ENCODE data around the gene TMEM135.
"Not testable (repeated sequence)": the region's sequence is repeated elsewhere in the genome, so short reads cannot be mapped to it uniquely, and the experiment has no call there.

TMEM135 gene

DNA sequence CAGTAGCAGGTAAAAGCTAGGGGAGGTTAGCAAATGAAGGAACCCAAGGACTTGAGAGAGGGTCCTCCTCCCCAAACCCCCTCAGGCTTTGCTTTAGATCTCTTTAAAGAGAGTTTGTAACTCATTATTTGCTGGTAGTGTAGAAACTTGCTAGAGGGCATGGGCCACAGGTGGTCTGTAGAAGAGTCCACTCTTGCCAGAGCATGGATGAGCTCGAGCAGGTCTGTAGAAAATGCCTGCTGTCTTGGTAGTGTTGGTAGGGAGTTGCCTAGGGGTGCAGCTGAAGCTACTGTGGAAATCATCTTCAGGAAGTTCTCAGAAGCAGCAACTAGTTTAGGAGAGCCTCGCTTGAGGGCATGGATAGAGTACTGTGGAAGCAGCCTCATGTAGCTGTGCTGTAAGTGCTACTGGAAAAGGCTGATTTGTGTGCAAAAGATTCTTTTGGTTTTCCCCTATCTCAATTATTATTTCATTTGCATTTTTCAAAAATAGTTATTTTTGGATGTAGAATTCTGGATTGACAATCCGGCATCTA is 104.3 kb downstream of the TMEM135 start:
- DNase-seq (ENCODE audit: low read depth, low spot score): no peak

DNA sequence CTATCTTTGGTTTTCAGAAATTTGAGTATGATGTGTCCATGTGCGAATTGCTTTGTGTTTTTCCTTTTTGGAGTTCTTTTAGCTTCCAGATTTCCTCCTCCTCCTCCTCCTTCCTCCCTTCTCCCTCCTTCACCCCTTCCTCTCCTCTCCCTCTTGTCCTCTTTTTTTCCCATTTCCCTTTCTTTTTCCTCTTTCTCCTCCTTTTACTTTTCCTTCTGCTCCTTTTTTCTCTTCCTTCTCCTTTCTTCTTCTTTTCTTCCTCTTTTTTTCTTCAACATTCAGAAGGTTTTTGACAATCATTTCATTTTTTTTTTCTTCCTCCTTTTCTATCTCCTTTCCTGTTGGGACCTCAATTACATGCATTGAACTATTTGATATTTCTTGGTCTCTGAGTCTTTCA is 104.9 kb downstream of the TMEM135 start:
- no peak for DNase-seq (ENCODE audit: low read depth, low spot score)

DNA sequence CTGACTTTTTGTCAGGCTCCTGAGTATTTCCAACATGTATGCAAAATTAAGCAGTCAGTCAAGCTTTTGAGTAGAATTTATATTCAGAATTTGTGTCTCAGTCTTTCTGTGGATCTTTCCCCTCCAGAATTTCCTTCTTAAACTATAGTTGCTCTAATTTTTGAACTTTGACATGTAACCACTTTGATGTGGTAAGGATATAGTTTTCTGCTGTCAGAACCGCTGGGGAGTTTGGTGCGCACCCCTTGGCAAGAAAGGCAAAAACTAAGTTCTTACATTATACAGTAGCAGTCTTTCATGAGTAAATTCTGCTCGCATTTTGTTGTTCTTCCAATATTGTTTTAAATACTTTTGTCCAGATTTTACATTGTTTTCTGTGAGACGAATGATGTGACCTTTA is 105.9 kb downstream of the TMEM135 start:
- no peak for DNase-seq (ENCODE audit: low read depth, low spot score)

DNA sequence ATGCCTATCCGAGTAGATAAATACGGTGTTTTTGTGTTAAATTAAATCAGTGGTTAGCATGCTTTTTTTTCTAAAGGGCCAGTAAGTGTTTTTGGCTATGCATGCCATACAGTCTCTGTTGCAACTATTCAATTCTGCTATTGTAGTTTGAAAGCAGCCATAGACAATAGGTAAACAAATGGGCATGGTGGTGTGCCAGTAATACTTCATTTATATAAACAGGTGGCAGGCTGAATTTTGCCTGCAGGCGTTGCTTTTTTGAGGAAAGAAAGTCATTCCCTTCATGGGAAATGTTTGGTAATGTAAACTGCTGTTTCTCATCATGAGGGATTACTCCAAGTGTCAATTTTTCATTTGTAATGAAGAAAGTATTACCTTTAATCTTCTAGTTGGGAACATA is 106.5 kb downstream of the TMEM135 start:
- no peak for DNase-seq (ENCODE audit: low read depth, low spot score)

DNA sequence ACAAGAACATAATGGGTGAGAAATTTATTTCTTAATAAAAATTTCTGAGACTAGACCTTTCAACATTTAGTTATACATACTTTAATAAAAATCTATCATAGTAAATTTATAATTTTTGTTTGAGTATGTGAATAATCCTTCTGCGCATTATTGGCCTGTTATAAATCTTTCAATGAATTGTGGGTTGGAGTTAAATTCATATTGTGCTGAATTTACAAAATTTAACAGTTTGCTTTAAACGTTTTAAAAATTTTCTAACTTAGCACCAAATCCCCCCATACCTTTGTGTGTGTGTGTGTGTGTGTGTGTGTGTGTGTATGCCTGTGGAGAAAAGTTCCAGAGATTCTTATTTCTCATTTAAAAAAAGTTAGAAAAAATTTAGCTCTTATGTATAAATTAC is 111.0 kb downstream of the TMEM135 start:
- DNase-seq (ENCODE audit: low read depth, low spot score): no peak

DNA sequence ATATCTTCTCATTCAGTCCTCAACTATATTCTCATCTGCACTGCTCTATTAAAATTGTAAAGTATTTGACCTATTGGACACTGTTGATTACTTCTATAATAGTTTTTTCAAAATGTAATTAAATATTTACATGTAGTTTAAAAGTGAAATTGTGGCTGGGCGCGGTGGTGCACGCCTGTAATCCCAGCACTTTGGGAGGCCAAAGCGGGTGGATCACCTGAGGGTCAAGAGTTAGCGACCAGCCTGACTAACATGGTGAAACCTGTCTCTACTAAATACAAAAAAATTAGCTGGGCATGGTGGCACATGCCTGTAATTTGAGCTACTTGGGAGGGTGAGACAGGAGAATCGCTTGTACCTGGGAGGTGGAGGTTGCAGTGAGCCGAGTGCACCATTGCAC is 112.0 kb downstream of the TMEM135 start:
- DNase-seq (ENCODE audit: low read depth, low spot score): not testable (repeated sequence)

DNA sequence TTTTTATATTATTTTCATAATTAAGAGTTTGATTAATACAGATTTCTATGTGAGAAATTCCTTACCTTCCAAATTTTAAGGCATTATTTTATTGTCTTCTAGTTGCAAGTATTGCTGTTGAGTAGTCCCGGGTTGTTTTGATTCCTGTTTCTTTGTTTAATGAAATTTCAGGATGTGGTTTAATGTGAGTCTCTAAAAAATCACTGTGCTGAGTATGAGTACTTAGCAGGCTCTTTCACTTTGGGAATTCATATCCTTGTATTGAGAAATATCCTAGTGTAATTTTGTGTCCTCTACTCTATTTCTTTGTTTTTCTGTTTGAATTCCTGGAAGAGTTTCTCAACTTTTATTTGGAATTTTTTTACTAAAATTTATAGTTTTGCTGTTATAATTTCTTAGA is 113.2 kb downstream of the TMEM135 start:
- DNase-seq (ENCODE audit: low read depth, low spot score): no peak

DNA sequence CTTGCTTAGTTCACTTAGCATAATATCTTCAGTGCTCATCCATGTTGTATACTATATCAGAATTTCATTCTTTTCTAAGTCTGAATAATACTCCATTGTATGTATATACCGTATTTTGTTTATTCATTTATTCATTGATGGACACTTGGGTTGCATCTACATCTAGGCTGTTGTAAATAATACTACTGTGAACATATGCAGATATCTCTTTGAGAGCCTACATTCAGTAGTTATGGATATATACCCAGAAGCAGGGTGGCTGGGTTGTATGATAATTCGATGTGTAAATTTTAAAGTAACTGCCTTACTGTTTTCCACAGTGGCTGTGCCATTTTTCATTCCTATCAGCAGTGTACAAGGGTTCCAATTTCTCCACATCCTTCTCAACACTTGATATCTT is 116.5 kb downstream of the TMEM135 start:
- DNase-seq (ENCODE audit: low read depth, low spot score): no peak

DNA sequence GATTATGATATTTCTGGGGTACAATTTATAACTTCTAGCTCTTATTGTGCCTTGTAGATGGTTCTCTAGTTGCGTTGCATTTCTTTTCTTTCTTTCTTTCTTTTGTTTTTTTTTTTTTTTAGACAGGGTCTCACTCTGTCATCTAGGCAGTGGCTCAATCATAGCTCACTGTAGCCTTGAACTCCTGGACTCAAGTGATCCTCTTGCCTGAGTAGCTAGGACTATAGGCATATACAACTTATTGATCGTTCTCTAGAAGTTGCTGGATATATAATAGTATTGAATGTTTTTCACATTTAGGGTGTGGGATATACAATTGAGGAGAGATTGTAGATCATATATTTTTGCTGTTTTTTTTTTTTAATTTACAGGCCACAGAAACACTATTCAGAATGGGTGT is 119.2 kb downstream of the TMEM135 start:
- DNase-seq (ENCODE audit: low read depth, low spot score): no peak

DNA sequence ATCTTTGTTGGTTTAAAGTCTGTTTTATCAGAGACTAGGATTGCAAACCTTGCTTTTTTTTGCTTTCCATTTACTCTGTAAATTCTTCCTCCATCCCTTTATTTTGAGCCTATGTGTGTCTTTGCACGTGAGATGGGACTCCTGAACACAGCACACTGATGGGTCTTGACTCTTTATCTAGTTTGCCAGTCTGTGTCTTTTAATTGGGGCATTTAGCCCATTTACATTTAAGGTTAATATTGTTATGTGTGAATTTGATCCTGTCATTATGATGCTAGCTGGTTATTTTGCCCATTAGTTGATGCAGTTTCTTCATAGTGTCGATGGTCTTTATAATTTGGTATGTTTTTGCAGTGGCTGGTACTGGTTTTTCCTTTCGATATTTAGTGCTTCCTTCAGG is 131.3 kb downstream of the TMEM135 start:
- not testable (repeated sequence) for DNase-seq (ENCODE audit: low read depth, low spot score)

DNA sequence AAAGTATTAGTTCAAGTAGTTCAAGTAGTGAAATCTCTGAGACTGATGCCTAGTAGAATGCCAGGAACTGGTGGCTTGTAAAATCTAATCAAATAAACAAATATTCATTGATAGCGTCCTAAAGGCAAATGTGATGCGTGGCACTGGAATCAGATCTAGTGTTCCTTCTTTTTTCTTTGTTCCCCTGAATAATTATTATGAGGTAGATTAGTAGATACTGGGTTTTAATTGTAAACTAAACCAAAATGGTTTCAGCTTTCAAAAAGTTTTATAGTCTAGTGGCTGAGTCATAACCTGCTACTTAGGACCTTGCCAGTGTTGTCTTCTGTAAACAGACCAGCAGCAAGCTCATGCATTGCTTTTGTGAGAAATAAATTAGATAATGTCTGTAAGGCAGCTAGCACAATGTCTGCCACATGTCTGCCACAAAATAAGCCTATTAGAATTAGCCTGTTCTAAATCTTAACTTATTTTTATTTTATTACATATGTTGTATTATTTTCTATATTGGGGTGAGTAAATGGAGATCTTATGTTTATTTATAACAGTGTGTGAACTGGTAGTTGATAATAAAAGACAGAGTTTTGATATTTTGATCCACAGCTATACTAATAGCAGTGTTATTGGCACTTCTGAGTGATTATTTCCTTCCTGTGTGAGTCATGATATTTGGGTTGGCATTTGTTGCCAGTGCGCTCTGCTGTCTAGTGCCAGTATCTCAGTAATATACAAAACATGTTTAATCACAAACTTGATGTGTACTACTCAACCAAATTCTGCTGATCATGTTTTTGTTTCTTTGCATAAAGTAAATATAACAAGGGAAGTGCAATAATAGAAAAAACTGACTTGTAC is 135.7 kb downstream of the TMEM135 start:
- DNase-seq (ENCODE audit: low read depth, low spot score): no peak

DNA sequence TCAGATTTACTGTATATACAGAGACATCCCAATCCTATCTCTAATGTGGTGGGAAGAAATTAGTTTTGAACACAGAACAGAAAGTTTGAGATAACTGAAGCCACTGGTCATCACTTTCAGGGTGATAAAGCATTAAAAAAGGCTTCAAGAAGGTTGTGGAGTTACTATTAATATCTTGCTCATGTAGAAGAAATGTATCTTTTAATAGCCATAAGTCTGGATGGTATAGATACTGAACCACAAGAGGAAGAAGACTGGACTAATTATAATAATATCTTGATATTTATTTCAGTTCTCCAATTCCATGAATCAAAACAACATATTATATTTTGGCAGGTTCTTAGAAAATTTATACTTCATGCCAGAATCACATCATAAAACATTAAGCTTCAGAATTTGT is 137.1 kb downstream of the TMEM135 start:
- DNase-seq (ENCODE audit: low read depth, low spot score): no peak

DNA sequence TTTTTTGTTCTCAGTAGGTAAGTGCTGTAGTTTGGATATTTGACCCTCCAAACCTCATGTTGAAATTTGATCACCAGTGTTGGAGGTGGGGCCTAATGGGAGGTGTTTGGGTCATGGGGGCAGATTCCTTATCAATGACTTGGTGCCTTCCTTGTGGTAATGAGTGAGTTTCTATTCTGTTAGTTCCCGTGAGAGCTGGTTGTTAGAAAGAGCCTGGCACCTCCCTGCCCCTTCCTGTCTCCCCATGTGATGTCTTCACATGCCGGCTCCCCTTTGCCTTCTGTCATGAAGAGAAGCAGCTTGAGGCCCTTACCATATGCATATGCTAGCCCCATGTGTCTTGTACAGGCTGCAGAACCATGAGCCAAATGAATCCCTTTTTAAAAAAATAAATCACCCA is 138.3 kb downstream of the TMEM135 start:
- DNase-seq (ENCODE audit: low read depth, low spot score): no peak

DNA sequence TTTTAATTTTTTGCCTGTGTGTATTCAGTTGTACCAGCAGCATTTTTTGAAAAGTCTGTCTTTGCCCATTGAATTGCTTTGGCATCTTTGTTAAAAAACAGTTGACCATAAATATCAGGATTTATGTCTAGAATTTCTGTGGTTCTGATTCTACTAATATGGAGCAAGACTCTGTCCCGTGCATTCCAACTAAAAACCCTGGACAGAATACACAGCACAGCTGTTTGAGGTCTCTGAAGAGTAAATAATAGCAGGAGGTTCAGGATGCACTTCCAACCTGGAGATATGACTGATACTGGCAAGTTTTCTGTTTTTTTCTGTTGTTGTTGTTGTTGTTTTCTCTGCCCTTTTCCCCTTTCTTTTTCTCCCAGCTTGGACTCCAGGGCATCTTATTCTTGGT is 141.9 kb downstream of the TMEM135 start:
- DNase-seq (ENCODE audit: low read depth, low spot score): no peak

DNA sequence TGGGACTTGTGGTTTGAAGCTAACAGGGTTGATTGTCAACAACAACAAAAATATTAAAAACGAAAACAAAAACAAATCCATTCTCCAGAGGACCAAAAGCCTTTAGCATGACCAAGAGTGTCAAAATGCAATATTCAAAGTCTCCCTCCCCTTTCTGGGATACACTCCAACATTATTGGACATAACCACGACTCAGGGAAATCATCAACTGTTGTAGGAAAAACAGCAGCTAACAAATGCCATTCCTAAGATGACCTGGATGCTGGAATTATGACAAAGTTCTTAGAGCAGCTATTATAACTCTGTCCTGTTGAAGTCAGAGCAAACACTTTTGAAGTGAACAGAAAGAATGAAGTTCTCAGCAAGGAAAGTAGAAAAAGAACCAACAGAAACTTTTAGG is 143.0 kb downstream of the TMEM135 start:
- no peak for DNase-seq (ENCODE audit: low read depth, low spot score)

DNA sequence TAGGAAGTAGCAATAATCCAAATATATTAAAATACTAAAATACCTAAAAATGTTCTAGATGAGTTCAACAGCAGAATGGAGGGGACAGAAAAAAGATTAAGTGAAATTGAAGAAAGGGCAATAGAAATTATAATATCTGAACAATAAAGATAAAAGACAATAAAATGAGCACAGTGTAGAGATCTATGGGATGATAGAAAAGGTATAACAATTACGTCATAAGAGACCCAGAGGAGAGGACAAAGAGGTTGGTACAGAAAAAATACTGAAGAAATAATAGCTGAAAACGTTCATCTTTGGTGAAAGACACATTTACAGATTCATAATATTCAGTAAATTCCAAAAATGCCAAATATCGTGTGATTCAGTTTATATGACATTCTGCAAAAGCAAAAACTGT is 143.4 kb downstream of the TMEM135 start:
- DNase-seq (ENCODE audit: low read depth, low spot score): no peak

DNA sequence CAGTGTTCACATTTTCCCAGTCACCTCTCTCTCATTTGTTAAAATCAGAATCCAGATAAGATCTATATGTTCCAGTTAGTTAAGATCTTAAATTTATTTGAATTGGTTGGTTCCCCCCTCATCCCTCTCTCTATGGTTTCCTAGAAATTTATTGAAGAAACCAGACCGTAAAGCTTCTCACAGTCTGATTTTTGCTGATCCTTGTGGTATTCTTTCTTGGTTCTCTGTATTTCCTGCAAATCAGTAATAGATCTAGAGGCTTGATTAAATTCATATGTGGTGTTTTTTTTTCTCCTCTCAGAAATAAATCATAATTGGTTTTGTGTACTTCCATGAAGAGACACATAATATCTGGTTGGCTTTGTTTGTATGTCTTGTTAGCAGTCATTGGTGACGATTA is 147.5 kb downstream of the TMEM135 start:
- no peak for DNase-seq (ENCODE audit: low read depth, low spot score)

DNA sequence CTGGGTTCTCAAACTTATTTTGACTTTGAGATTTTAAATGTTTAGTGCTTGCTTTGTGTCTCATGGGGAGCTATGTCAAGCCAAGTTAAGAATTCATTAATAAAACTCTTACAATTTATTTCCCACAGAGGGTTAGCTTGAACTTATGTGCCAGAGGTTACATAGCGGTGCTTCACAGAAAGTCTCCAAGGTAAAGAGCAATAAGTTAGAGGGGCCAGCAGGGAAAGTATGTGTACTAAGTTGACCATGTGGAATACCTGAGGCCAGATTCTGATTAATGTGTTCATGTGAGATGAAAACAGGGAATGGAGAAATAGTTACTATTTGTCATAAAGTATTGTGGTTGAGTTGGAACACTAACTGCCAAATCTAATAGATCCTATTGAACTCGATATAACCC is 149.3 kb downstream of the TMEM135 start:
- no peak for DNase-seq (ENCODE audit: low read depth, low spot score)

DNA sequence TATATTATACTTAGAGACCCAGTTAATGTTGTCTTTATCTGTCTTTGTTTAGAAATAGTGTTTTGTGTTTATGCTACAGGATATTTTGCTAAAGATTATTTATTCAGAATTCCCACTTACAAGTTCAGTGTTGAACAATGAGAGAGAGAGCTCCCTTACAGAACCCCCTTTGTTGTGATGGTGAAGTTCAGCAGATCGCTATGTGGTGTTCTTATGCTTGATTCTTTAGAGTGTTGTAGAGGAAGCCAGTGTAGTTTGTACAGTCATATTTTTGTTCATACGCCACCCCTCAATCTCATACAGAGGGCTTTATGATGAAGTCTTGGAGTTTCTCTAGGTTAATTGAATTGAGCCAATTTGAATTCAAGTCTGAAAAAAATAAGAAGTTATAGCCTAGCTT is 150.2 kb downstream of the TMEM135 start:
- DNase-seq (ENCODE audit: low read depth, low spot score): no peak

DNA sequence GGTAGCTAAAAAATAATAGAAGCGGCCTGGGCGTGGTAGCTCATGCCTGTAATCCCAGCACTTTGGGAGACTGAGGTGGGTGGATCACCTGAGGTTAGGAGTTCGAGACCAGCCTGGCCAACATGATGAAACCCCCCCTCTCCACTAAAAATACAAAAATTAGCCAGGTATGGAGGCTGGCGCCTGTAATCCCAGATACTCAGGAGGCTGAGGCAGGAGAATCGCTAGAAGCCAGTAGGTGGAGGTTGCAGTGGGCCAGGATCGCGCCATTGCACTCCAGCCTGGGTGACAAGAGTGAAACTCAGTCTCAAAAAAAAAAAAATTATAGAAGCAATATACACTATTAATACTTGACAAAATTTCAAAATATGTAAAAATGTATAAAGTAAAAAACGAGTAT is 150.7 kb downstream of the TMEM135 start:
- DNase-seq (ENCODE audit: low read depth, low spot score): not testable (repeated sequence)

DNA sequence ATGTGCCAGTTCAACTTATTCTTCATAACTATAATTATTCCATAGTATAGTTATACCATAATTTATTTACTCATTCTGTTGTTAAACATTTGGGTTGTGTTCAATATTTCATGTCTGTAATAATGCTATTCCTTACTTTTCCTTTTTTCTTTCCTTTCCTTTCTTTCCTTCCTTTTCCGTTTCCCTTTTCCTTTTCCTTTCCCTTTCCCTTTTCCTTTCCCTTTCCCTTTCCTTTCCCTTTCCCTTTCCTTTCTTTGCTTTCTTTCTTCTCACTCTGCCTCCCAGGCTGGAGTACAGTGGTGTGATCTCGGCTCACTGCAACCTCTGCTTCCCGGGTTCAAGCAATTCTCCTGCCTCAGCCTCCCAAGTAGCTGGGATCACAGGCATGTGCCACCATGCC is 151.2 kb downstream of the TMEM135 start:
- not testable (repeated sequence) for DNase-seq (ENCODE audit: low read depth, low spot score)

DNA sequence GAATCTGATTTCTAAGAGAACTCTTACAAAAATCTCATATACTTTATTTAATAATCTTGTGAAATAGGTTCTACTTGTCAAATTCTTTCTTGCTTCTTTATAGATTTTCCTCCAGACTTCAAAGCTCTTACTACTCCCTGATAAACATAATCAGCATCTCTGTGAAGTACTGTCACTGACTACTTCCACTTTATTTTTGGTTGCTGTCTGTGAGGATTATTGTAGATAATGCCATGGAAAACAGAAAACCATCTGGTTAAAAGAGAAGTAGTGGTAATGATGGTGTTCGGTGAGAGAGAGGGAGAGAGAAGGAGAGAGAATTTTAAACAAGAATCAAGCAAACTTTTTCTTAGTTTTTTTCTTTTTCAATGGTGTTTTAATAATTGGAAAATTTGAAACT is 152.3 kb downstream of the TMEM135 start:
- DNase-seq (ENCODE audit: low read depth, low spot score): no peak

DNA sequence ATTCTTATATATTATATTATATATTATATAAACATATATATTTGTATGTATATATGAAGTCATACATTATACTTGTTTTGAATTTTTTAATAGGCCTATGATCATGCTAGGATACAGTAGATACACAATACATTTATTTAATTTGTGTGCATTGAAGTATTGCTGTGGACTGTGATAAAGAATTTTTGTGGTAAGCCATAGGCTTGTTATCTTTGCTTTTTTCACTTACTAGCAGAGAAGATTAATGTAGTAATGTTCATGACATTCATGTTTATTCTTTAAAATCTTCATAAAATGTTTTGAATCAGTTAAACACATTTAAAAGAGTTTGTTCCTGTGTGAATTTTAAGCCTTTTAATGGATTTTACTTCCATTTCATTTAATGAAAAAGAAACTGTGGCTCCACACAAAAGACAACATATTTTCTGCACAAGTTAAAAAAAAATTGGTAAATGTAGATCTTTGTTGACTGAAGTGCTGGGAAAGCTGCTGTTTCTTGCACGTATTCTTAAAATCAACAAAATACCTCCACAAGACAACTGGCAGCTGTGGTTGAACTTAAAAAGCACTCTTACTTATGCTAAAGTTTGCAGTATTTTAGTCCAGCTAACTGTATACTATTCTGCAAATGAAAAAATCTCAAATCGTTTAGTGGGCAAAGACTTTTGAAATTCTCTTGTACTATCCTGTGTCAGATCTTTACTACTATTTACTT is 156.2 kb downstream of the TMEM135 start:
- DNase-seq (ENCODE audit: low read depth, low spot score): no peak

All from activated naive CD8-positive, alpha-beta T cell treated with anti-CD3 and anti-CD28 coated beads, Interleukin-2, amount 50 U/mL, for 16 hours (primary cell).